ENCODE results near the gene GPR152. TPM values are rescaled to one million over a fixed set of nuclear protein-coding genes. Genes with fewer than 3 reads are reported as not detected.

GPR152 gene
- total and polyA plus RNA-seq, 2 of the 8 experiments (the other 6 are each of a cell fraction or from before 2014, with no cell fraction given) = not detected

DNA sequence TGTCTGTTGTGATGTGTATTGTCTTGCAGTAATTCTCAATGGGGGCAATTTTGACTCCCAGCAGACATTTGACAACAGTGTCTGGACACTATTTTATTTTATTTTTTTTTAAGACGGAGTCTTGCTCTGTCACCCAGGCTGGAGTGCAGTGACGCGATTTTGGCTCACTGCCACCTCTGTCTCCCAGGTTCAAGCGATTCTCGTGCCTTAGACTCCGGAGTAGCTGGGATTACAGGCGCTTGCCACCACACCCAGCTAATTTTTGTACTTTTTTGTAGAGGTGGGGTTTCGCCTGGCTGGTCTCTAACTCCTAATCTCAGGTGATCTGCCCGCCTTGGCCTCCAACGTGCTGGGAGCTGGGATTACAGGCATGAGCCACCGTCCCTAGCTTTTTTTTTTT lies 22.8 kb downstream of the GPR152 start:
- DNase-seq (ENCODE audit: low read depth in 1 of 2, low spot score in 2 of 2) (no peak), FAIRE-seq (no peak)
- Histone ChIP-seq H2BK12ac (ENCODE audit: low read depth, low read length) (no peak overlapping the region), H2BK120ac (replicated peaks; ENCODE audit: low read depth, low read length) (no peak overlapping the region), H3K14ac (ENCODE audit: insufficient read length) (no peak overlapping the region), H3K23me2 (ENCODE audit: low read depth, low read length) (peaks cover 10% of the 10 kb centered on the region), H3K4me2 (ENCODE audit: insufficient read depth in 1 of 2, low read depth in 2 of 2, low read length in 2 of 2) (peak overlapping the region in 1 of 2 experiments; percentile 60; a peak in 1 of 4 replicates), H4K5ac (ENCODE audit: insufficient read length, low read depth, low read length) (no peak overlapping the region), H3K79me1 (ENCODE audit: low read depth, low read length) (peaks cover 5% of the 10 kb centered on the region), H2AFZ (ENCODE audit: low read length) (no peak overlapping the region), H3K56ac (replicated peaks; ENCODE audit: insufficient read length, low read depth, low read length) (no peak overlapping the region), H3K36me3 (ENCODE audit: control insufficient read depth in 2 of 4, insufficient read depth in 4 of 4, low read length in 3 of 4) (peaks cover 3 to 13% (median 8%) of the 10 kb centered on the region in 4 experiments; a peak in 7 of 8 replicates), H3K4ac (replicated peaks; ENCODE audit: insufficient read length, low read depth, low read length) (no peak overlapping the region), H3K9me3 (ENCODE audit: insufficient read depth in 2 of 2, low read depth in 1 of 2, low read length in 1 of 2) (no peaks in the 10 kb centered on the region), H4K91ac (replicated peaks; ENCODE audit: insufficient read length, low read length) (no peak overlapping the region), H3K27me3 (replicated peaks in 1 of 4; ENCODE audit: control insufficient read depth in 3 of 4, extremely low read depth in 1 of 4, insufficient read depth in 3 of 4, low read length in 3 of 4) (no peaks in the 10 kb centered on the region), H2BK20ac (ENCODE audit: low read length) (no peak overlapping the region), H3K9ac (replicated peaks in 1 of 4; ENCODE audit: extremely low read depth in 1 of 4, low read depth in 3 of 4, low read length in 3 of 4) (no peak overlapping the region), H2BK5ac (ENCODE audit: low read depth, low read length) (no peak overlapping the region), H3K79me2 (ENCODE audit: control insufficient read depth in 1 of 2, insufficient read depth in 2 of 2, low read length in 2 of 2) (peaks cover 0 to 9% of the 10 kb centered on the region in 2 experiments; a peak in 2 of 4 replicates), H3K27ac (ENCODE audit: low read depth, low read length) (no peak overlapping the region), H3K23ac (ENCODE audit: insufficient read length) (no peak overlapping the region), H3K4me3 (ENCODE audit: extremely low read depth in 1 of 4, insufficient read depth in 2 of 4, low read depth in 3 of 4, low read length in 4 of 4) (no peak overlapping the region), H2BK15ac (ENCODE audit: low read length) (no peak overlapping the region), H4K20me1 (replicated peaks in 1 of 2; ENCODE audit: control insufficient read depth in 1 of 2, insufficient read depth in 2 of 2, low read length in 2 of 2) (peaks cover 0 to 6% of the 10 kb centered on the region in 2 experiments), H2AK5ac (ENCODE audit: low read depth, low read length) (no peak overlapping the region), H3K4me1 (replicated peaks in 1 of 4; ENCODE audit: control insufficient read depth in 3 of 4, insufficient read depth in 4 of 4, low read length in 3 of 4) (peaks cover 0 to 12% (median 4%) of the 10 kb centered on the region in 4 experiments; a peak in 6 of 7 replicates), H3K18ac (ENCODE audit: extremely low read depth, low read length) (no peak overlapping the region), H4K8ac (ENCODE audit: extremely low read depth, insufficient read depth, low read length) (0 out of 2 replicates have a peak overlapping the region, but pooled peaks have one; percentile 21)
- CTCF ChIA-PET (ENCODE audit: partially characterized antibody) = interaction anchor here (3.8 kb wide), 1 partner anchor 29 kb away, joined by 10 read pairs; the partner anchor contains the start of gene PPP1CA
- POLR2A ChIA-PET (ENCODE audit: partially characterized antibody) = interaction anchor here (0.7 to 12.5 kb wide), 6 partner anchors 8 to 34 kb away, joined by 3 to 104 read pairs (median 6); partner anchors contain the start of genes CABP4, CARNS1 and PTPRCAP
- WGBS, 2 experiments (ENCODE audit: extremely low coverage in 1 of 2, insufficient coverage in 1 of 2, insufficient read length in 1 of 2, insufficient replicate concordance in 2 of 2, low coverage in 1 of 2, low lambda C conversion rate in 2 of 2, missing lambda C conversion rate in 1 of 2) = 93% methylated on average over 11 of the region's 11 CpGs; no CpG with 5 or more reads in 1 of the 2 experiments
- TF ChIP-seq TAF1 (IDR thresholded peaks at IDR 0.05; ENCODE audit: low read depth, low read length) = no peak
- TF ChIP-seq CTBP2 (IDR thresholded peaks at IDR 0.05; ENCODE audit: borderline replicate concordance, insufficient read depth, insufficient read length, low read length) = no peak
- TF ChIP-seq SRF (IDR thresholded peaks at IDR 0.05; ENCODE audit: low read depth, low read length) = no peak
- no peak for TF ChIP-seq BCL11A (IDR thresholded peaks at IDR 0.05; ENCODE audit: low read depth in 2 of 2, low read length in 2 of 2)
- TF ChIP-seq PHF8 (conservative IDR thresholded peaks at IDR 0.05; ENCODE audit: low read depth, low read length) = no peak
- TF ChIP-seq CHD2 (IDR thresholded peaks at IDR 0.05; ENCODE audit: low read length) = no peak
- no peak for TF ChIP-seq RBBP5 (IDR thresholded peaks at IDR 0.05; ENCODE audit: borderline replicate concordance, low read depth, low read length)
- TF ChIP-seq SP4 (IDR thresholded peaks at IDR 0.05; ENCODE audit: low read length) = no peak
- TF ChIP-seq ZNF274 (IDR thresholded peaks at IDR 0.05; ENCODE audit: borderline replicate concordance, extremely low read depth, low read length) = no peak
- TF ChIP-seq CBX8 (IDR thresholded peaks at IDR 0.05; ENCODE audit: borderline replicate concordance, low read depth, low read length) = no peak
- no peak for TF ChIP-seq SIRT6 (IDR thresholded peaks at IDR 0.05; ENCODE audit: low read length)
- no peak for TF ChIP-seq JUND (IDR thresholded peaks at IDR 0.05; ENCODE audit: low read length)

Measured in H1 (cell line).